Astrocyte (in vitro differentiated cells and primary cell): ENCODE measurements around the gene MAJIN. TPM values are rescaled to one million over a fixed set of nuclear protein-coding genes. Genes with fewer than 3 reads are reported as not detected.

Experiments used
- DNase-seq: peaks from one replicate; pipeline ENCODE4 v3.0.0-alpha.2; 2010; ENCODE audit warnings: low read depth
- FAIRE-seq: peaks from 2 replicates; lab custom pipeline; 2011; peaks lifted over from hg19 to GRCh38; lab: Jason Lieb, UNC
- H2AFZ ChIP-seq: 2 replicates; pipeline ENCODE4 v1.6.0; 2012; ENCODE audit warnings: low read depth, low read length, inconsistent platforms
- H3K27ac ChIP-seq: 2 replicates; pipeline ENCODE4 v1.5.1; 2011; ENCODE audit warnings: low read depth, low read length, inconsistent platforms
- H3K27me3 ChIP-seq: 2 replicates; pipeline ENCODE4 v1.6.0; 2011; ENCODE audit warnings: low read length, inconsistent platforms; ENCODE audit not compliant: insufficient read depth
- H3K36me3 ChIP-seq: 2 replicates; pipeline ENCODE4 v1.5.1; 2011; ENCODE audit warnings: low read length, inconsistent platforms; ENCODE audit not compliant: insufficient read depth
- H3K4me1 ChIP-seq: 2 replicates; pipeline ENCODE4 v1.5.1; 2011; ENCODE audit warnings: low read length, inconsistent platforms; ENCODE audit not compliant: insufficient read depth
- H3K4me2 ChIP-seq: 2 replicates; pipeline ENCODE4 v1.6.0; 2012; ENCODE audit warnings: low read length, inconsistent platforms
- H3K4me3 ChIP-seq: 2 replicates; pipeline ENCODE4 v1.5.1; 2011; ENCODE audit warnings: low read depth, mild to moderate bottlenecking, low read length, inconsistent platforms; ENCODE audit not compliant: insufficient read depth
- H3K79me2 ChIP-seq: 2 replicates; pipeline ENCODE4 v1.6.0; 2012; ENCODE audit warnings: mild to moderate bottlenecking, low read length, inconsistent platforms; ENCODE audit not compliant: insufficient read depth
- H3K9ac ChIP-seq: 2 replicates; pipeline ENCODE4 v1.6.0; 2012; ENCODE audit warnings: mild to moderate bottlenecking, low read length, inconsistent platforms
- H3K9me3 ChIP-seq: 2 replicates; pipeline ENCODE4 v1.5.1; 2012; ENCODE audit warnings: low read depth, mild to moderate bottlenecking, low read length, inconsistent platforms; ENCODE audit not compliant: insufficient read depth
- H4K20me1 ChIP-seq: 2 replicates; pipeline ENCODE4 v1.6.0; 2012; ENCODE audit warnings: low read length, inconsistent platforms; ENCODE audit not compliant: insufficient read depth
- H3K27ac Mint-ChIP-seq: one replicate; pipeline ENCODE4 v1.8.0; 2021; ENCODE audit warnings: mild to moderate bottlenecking, mixed read lengths; ENCODE audit not compliant: unreplicated experiment
- H3K27me3 Mint-ChIP-seq: one replicate; pipeline ENCODE4 v1.8.0; 2021; ENCODE audit warnings: low read depth, mixed read lengths; ENCODE audit not compliant: unreplicated experiment
- H3K36me3 Mint-ChIP-seq: one replicate; pipeline ENCODE4 v1.8.0; 2021; ENCODE audit warnings: low read depth, mixed read lengths; ENCODE audit not compliant: unreplicated experiment
- H3K4me1 Mint-ChIP-seq: one replicate; pipeline ENCODE4 v1.8.0; 2021; ENCODE audit warnings: low read depth, mixed read lengths; ENCODE audit not compliant: unreplicated experiment
- H3K4me3 Mint-ChIP-seq: one replicate; pipeline ENCODE4 v1.8.0; 2021; ENCODE audit warnings: mild to moderate bottlenecking, moderate library complexity, mixed read lengths; ENCODE audit not compliant: unreplicated experiment
- H3K9me3 Mint-ChIP-seq: one replicate; pipeline ENCODE4 v1.8.0; 2021; ENCODE audit warnings: mild to moderate bottlenecking, mixed read lengths; ENCODE audit not compliant: unreplicated experiment
- CTCF ChIP-seq: IDR thresholded peaks from 2 replicates; pipeline ENCODE4 v1.5.1; 2011; ENCODE audit warnings: low read depth, mild to moderate bottlenecking, inconsistent platforms, low read length, moderate library complexity; ENCODE audit not compliant: insufficient read depth
- EZH2 ChIP-seq: IDR thresholded peaks from 2 replicates; pipeline ENCODE4 v1.6.1; 2012; ENCODE audit warnings: mild to moderate bottlenecking, low read length, inconsistent platforms; ENCODE audit not compliant: insufficient read depth
- total RNA-seq: library from RNA; stranded (reverse); gene quantifications from 2 replicates; pipeline ENCODE4 v1.2.1, GENCODE V29; 2021

The MAJIN gene
- total RNA-seq, 1 donor from 2014 or later: not detected

- TF ChIP-seq EZH2: no peak
- TF ChIP-seq CTCF: no peak
- Histone ChIP-seq H3K4me1 (peaks cover 7% of the 10 kb centered on the region), H3K9me3 (no peaks in the 10 kb centered on the region), H3K27ac (no peak within 1 kb of the TSS), H3K4me3 (no peak within 1 kb of the TSS), H2AFZ (peak within 1 kb of the TSS; percentile 48), H3K36me3 (no peaks in the 10 kb centered on the region), H3K9ac (no peak within 1 kb of the TSS), H3K4me2 (peak within 1 kb of the TSS; percentile 72), H4K20me1 (no peaks in the 10 kb centered on the region), H3K79me2 (no peaks in the 10 kb centered on the region), H3K27me3 (no peaks in the 10 kb centered on the region)
- peaks cover 5% of the 10 kb centered on the region for H3K9me3 Mint-ChIP-seq
- H3K27me3 Mint-ChIP-seq: peaks cover 9% of the 10 kb centered on the region
- FAIRE-seq (no peak), DNase-seq (peak; percentile 44)
- peaks cover 9% of the 10 kb centered on the region for H3K4me1 Mint-ChIP-seq
- H3K27ac Mint-ChIP-seq: peak within 1 kb of the TSS; percentile 29
- peak within 1 kb of the TSS; percentile 80 for H3K4me3 Mint-ChIP-seq
- H3K36me3 Mint-ChIP-seq: no peaks in the 10 kb centered on the region
These were observed 24.9 kb upstream of the MAJIN start, which contains the start of gene BATF2 for GRCh38 chr11:64996710-64997380. TSS of gene BATF2 (minus strand) at chr11:64996971. CDS start at chr11:64996914, 57 bp downstream.

- no peak overlapping the region for H2AFZ ChIP-seq
- Mint-ChIP-seq H3K27ac (peak overlapping the region; percentile 29), H3K27me3 (peaks cover 6% of the 10 kb centered on the region), H3K4me1 (peaks cover 9% of the 10 kb centered on the region), H3K9me3 (peaks cover 5% of the 10 kb centered on the region), H3K36me3 (no peaks in the 10 kb centered on the region), H3K4me3 (peak overlapping the region; percentile 80)
- peak overlapping the region; percentile 72 for H3K4me2 ChIP-seq
- H3K9me3 ChIP-seq: no peaks in the 10 kb centered on the region
- no peak for FAIRE-seq
- H3K27ac ChIP-seq: no peak overlapping the region
- no peaks in the 10 kb centered on the region for H3K36me3 ChIP-seq
- peaks cover 7% of the 10 kb centered on the region for H3K4me1 ChIP-seq
- no peak for DNase-seq
- H3K4me3 ChIP-seq: no peak overlapping the region
- H3K79me2 ChIP-seq: no peaks in the 10 kb centered on the region
- no peaks in the 10 kb centered on the region for H3K27me3 ChIP-seq
- no peak overlapping the region for H3K9ac ChIP-seq
- no peaks in the 10 kb centered on the region for H4K20me1 ChIP-seq
- TF ChIP-seq CTCF: no peak
- no peak for TF ChIP-seq EZH2
These were observed 24.4 kb upstream of the MAJIN start for GRCh38 chr11:64996327-64996709.

- no peak overlapping the region for H3K27ac ChIP-seq
- no peaks in the 10 kb centered on the region for H3K9me3 ChIP-seq
- H3K79me2 ChIP-seq: no peaks in the 10 kb centered on the region
- no peaks in the 10 kb centered on the region for H3K36me3 Mint-ChIP-seq
- TF ChIP-seq CTCF: no peak
- H4K20me1 ChIP-seq: no peaks in the 10 kb centered on the region
- no peaks in the 10 kb centered on the region for H3K36me3 ChIP-seq
- peaks cover 5% of the 10 kb centered on the region for H3K9me3 Mint-ChIP-seq
- peaks cover 13% of the 10 kb centered on the region for H3K4me1 ChIP-seq
- no peak overlapping the region for H3K4me2 ChIP-seq
- H3K27me3 Mint-ChIP-seq: peaks cover 8% of the 10 kb centered on the region
- H3K9ac ChIP-seq: no peak overlapping the region
- DNase-seq (no peak), FAIRE-seq (no peak)
- H3K27me3 ChIP-seq: no peaks in the 10 kb centered on the region
- no peak overlapping the region for H2AFZ ChIP-seq
- no peak overlapping the region for H3K27ac Mint-ChIP-seq
- H3K4me3 ChIP-seq: no peak overlapping the region
- H3K4me1 Mint-ChIP-seq: peaks cover 15% of the 10 kb centered on the region
- H3K4me3 Mint-ChIP-seq: no peak overlapping the region
These were observed 22.4 kb upstream of the MAJIN start for GRCh38 chr11:64994318-64994717.
